HT-29 (cell line): Measurements from ENCODE around the gene AFAP1L1. TPM values are rescaled to one million over a fixed set of nuclear protein-coding genes. Genes with fewer than 3 reads are reported as not detected.
A peak's percentile ranks its signal among the peaks of the same experiment; 100 is the strongest.

Experiments
- DNase-seq: peaks from one replicate; pipeline ENCODE4 v3.0.0-alpha.2; 2015; ENCODE audit warnings: low spot score
- total RNA-seq: library from RNA; depleted of rRNA; stranded (reverse); fragments of >200 nt; shearing (Covaris generic); gene quantifications from 2 replicates; pipeline ENCODE4 v1.2.3, GENCODE V29; 2014

The AFAP1L1 gene
- total RNA-seq, 1 experiment from 2014 or later = 0.05 TPM

- no peak for DNase-seq
Observed at GRCh38 chr5:149372076-149372795, 100.6 kb downstream of the AFAP1L1 start.

- no peak for DNase-seq
Observed at GRCh38 chr5:149372932-149373331, 101.3 kb downstream of the AFAP1L1 start.

- no peak for DNase-seq
Observed at GRCh38 chr5:149374303-149374702, 102.6 kb downstream of the AFAP1L1 start.

GRCh38 chr5:149374801-149375200, 103.1 kb downstream of the AFAP1L1 start:
- DNase-seq = no peak

GRCh38 chr5:149375434-149375833, 103.8 kb downstream of the AFAP1L1 start:
- no peak for DNase-seq

- DNase-seq = no peak
Observed at GRCh38 chr5:149376104-149376503, 104.4 kb downstream of the AFAP1L1 start.

- DNase-seq = no peak
Observed at GRCh38 chr5:149376711-149377447, 105.2 kb downstream of the AFAP1L1 start.

GRCh38 chr5:149378241-149378820, 106.7 kb downstream of the AFAP1L1 start:
- DNase-seq = no peak

GRCh38 chr5:149379177-149379761, 107.6 kb downstream of the AFAP1L1 start, which contains the start of gene IL17B:
IL17B (minus strand) TSS chr5:149379292; CDS start chr5:149379225, 67 bp downstream.
- no peak for DNase-seq

- DNase-seq = no peak
Observed at GRCh38 chr5:149379818-149380374, 108.2 kb downstream of the AFAP1L1 start.

- DNase-seq = no peak
Observed at GRCh38 chr5:149380466-149381121, 108.9 kb downstream of the AFAP1L1 start.

GRCh38 chr5:149381261-149381985, 109.8 kb downstream of the AFAP1L1 start:
- no peak for DNase-seq

- DNase-seq = peak; percentile 73
Observed at GRCh38 chr5:149381986-149382338, 110.3 kb downstream of the AFAP1L1 start.

GRCh38 chr5:149382517-149383220, 111.0 kb downstream of the AFAP1L1 start:
- DNase-seq = no peak

- no peak for DNase-seq
Observed at GRCh38 chr5:149383399-149383798, 111.7 kb downstream of the AFAP1L1 start.

GRCh38 chr5:149386166-149386565, 114.5 kb downstream of the AFAP1L1 start:
- DNase-seq = no peak

- DNase-seq = no peak
Observed at GRCh38 chr5:149387081-149387631, 115.5 kb downstream of the AFAP1L1 start.

GRCh38 chr5:149387982-149388381, 116.3 kb downstream of the AFAP1L1 start:
- no peak for DNase-seq

GRCh38 chr5:149388498-149389190, 117.0 kb downstream of the AFAP1L1 start:
- no peak for DNase-seq
